ENCODE measurements around the gene GRIN2B.

The GRIN2B gene

GRCh38 chr12:13956060-13956590 lies 25.3 kb downstream of the GRIN2B start:
- DNase-seq = no peak

GRCh38 chr12:13952096-13952495 lies 29.3 kb downstream of the GRIN2B start:
- no peak for DNase-seq

DNA sequence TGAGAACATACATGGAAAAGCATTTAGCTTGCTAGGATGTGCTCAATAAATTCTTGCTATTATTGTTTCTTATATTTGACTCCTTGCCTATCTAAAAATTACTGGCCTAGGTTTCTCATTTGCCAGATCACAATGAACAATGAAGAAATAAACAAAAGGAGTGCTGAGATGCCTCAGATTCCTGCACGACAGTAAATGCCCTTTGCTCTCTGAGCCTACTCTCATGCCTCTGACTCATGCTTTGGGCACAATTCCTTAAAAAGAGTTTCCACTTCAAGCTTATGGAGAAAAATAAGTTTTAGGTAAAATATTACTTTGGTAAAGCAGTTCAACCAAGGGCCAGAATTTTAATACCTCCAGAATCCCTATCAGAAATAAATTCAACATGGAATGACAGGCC lies 30.9 kb downstream of the GRIN2B start:
- no peak for DNase-seq

DNA sequence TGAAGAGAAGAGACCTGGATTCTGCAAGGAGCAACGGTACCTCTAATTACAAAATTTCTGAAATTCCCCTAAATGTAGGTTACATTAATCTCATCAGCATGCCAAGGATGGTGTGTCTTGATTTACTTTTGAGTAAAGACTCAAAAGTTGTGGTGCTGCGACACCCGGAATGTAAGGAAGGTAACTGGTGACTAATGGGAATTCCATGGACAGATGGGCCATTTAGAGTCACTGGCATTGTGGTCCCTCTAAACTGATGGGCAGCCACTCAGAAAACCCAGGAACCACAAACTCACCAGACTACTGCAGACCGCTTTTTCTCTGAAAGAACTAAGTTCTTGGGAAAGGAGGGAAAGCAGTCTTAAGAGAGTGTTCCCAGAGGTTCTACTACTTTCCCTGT lies 32.8 kb downstream of the GRIN2B start:
- DNase-seq = no peak

DNA sequence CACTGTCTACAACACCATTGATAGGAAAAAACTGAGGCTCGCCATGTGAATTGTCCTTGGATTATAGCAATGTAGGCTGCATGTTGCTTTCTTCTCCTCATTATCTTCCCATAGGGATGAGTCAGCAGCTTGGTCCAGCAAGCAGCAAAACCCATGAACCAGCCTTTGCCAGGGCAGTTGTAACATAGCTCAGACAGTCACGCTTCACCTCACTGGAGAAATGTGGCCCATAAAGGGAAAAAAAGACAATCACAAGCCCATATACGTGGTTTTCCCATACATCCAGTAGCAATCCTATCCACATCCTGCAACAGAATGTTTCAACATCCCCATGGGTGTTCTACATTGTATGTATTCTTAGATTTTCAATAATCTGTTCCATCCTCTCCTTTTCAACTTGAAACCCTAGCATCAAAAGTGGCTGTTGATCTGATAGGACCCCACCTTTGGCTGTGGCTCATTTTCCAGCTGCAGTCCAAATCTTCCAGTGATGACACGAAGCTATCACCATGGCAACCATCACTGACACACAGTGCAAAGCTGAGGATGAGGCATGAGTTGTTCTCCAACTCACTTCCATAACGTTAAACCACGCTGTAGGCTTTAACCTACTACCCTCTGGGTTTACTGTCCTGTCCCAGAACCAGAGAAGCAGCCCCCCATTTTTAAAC lies 34.0 kb downstream of the GRIN2B start:
- no peak for DNase-seq

DNA sequence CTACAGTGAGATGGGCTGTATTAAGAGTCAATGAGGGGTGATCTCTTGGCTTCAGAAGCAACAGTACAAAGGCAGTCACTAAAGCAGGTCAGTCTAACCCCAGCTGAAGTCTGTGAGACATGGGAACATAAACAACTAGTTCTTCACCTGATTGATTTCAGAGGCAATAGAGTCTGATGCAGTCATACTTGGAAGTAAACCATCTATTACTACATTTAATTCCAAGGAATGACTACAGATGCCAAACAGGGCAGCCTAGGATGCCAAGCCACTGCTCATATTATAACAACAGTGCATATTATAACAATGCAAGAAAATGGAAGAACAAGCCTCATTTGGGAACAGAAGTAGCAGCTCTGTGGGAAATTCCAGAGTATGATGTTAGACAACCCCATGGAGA lies 35.8 kb downstream of the GRIN2B start:
- DNase-seq = no peak

DNA sequence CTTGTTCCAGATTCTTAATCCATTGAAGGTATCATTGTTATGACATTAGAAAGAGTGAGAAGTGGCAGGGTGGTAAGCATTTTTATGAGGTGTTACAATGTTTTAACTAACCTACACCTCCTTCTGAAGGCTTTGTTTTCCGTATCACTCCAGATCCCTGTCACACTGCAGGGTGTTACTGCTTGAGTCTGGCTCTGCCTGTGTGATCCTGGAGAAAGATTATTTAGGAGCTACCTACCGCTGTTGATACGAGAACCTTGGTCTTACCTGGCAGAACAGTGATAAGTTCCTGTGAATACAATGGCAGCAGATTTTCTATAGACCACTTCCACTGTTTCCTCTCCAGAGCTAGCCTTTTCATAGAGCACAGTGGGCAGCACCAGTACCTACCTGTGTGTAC lies 36.2 kb downstream of the GRIN2B start:
- DNase-seq = no peak

DNA sequence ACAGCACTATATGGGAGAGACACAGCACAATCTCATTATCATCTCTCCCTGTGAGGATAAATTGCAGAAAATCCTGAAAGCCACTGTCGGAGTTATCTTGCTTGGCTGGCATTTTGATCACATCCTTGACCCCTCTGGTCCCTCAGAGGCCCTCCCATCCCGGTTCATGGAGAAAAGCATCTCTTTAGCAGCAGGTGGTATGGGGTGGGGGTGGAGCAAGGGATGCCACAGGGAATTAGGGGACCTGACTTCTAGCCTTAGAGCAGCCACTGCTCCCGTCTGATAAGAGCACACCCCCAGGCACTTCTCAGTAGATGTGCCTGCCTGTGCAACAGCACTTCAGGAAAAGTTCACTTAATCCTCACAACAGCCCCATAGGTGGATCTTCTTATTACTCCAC lies 38.6 kb downstream of the GRIN2B start:
- DNase-seq = no peak

GRCh38 chr12:13941258-13942249 lies 39.8 kb downstream of the GRIN2B start:
- DNase-seq = peak; percentile 26

DNA sequence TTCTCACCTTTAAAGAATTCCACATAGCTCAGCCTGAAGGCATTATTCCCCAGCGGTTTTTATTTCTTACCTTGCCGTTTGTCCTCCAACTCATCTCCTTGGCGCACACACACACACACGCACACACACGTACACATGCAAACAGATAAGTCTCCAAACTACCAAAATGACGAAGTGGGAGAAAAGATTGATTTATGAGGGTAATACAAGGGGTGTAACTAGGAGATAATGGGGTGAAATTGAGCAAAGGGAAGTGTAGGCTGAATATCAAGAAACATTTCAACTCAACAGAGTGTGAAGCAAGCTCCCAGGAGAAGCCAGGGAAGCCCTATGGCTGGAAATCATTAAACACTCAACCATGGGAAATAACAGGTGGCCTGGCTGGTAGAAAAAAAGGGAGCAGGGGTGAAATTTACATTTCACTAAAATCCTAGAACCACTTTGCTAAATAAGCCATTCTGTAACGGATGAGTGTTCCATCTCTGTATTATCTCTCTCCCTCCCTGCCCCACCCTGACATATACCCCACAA lies 41.0 kb downstream of the GRIN2B start:
- no peak for DNase-seq

- DNase-seq = no peak
Measured at GRCh38 chr12:13937735-13938134, 43.7 kb downstream of the GRIN2B start.

DNA sequence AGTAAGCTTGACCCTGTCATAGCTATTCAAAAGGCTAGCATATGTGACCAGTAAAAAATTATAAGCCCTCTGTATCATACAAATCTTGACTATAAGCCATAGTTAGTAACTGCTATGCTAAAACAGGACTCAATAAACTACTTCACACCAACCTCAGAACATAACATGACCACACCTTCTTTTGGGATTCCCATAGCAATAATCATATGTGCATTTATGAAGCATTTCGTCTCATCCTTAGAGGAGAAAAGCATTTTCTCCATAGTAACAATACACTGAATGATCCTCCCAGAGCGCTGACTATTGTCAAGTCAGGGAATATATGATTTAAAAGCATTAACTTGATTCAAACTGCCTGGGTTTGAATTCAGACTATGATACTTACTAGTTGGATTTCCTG lies 46.2 kb downstream of the GRIN2B start:
- no peak for DNase-seq
